Body of pancreas (tissue), 4 donors: ENCODE data around the gene CNGB1.

Experiments used
- POLR2A ChIP-seq, 3 donors: fragments of 450-650 bp; IDR thresholded peaks; one replicate each; pipeline ENCODE4 v1.6.1; 2016; ENCODE audit warnings: antibody characterized with exemption in 3 of 3, mild to moderate bottlenecking in 2 of 3
- TF ChIP-seq, protein P1 (sequence below), 7 experiments: fragments of 450-650 bp in 4 of 7; fragments of 200-600 bp in 3 of 7; sonication (generic) in 3 of 7; IDR thresholded peaks; one replicate each; pipeline ENCODE4 v1.5.1; 2016 to 2019; ENCODE audit warnings: antibody characterized with exemption in 7 of 7

DNA sequence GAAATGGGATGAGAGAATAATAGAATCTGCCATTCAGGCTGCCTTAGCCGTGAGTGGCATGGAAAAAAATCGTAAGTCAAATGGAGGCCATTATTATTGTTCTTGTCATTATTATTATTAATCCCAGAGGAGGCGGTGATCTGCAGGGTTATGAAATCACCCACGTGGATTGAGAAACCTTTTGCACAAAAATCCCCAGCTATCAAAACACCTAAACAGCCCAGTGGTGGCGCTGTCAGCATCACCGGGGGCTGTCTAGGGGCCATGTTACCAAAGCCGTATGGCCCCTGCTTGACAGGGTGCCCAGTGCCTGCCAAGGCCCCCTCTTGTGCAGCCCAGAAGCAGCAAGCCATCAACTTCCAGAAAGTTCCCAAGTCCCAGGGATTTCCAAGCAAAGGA is 25.2 kb downstream of the CNGB1 start:
- TF ChIP-seq, protein P1, sequence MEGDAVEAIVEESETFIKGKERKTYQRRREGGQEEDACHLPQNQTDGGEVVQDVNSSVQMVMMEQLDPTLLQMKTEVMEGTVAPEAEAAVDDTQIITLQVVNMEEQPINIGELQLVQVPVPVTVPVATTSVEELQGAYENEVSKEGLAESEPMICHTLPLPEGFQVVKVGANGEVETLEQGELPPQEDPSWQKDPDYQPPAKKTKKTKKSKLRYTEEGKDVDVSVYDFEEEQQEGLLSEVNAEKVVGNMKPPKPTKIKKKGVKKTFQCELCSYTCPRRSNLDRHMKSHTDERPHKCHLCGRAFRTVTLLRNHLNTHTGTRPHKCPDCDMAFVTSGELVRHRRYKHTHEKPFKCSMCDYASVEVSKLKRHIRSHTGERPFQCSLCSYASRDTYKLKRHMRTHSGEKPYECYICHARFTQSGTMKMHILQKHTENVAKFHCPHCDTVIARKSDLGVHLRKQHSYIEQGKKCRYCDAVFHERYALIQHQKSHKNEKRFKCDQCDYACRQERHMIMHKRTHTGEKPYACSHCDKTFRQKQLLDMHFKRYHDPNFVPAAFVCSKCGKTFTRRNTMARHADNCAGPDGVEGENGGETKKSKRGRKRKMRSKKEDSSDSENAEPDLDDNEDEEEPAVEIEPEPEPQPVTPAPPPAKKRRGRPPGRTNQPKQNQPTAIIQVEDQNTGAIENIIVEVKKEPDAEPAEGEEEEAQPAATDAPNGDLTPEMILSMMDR (IDR thresholded peaks at IDR 0.05) = no peak
- TF ChIP-seq POLR2A (IDR thresholded peaks at IDR 0.05) = no peak
